A549 (cell line): ENCODE measurements around the gene VLDLR. TPM values are rescaled to one million over a fixed set of nuclear protein-coding genes. Genes with fewer than 3 reads are reported as not detected.

Experiments used
- ATAC-seq, 2 experiments: fragments of 200-7000 bp in 1 of 2; fragments of >200 bp in 1 of 2; cut with Nextera tagmentation in 1 of 2; cut with Tn5 transposase in 1 of 2; 3 replicates each; pipeline versions ENCODE4 v1.8.0 to v1.9.1; 2018 to 2020; ENCODE audit warnings: mild to moderate bottlenecking in 1 of 2, moderate library complexity in 1 of 2
- CTCF ChIA-PET: fragments of 300-600 bp; sonication (Branson Sonifier 250); formaldehyde crosslinking; extraction: SDS; loops from one replicate; lab custom pipeline; 2021; ENCODE audit warnings: antibody characterized with exemption, inconsistent platforms; lab: Yijun Ruan, JAX
- POLR2A ChIA-PET: fragments of 350-600 bp; formaldehyde crosslinking; extraction: SDS; loops from one replicate; lab custom pipeline; 2021; ENCODE audit warnings: antibody characterized with exemption, inconsistent platforms; lab: Yijun Ruan, JAX
- DNase-seq, 2 experiments: peaks; one replicate each; pipeline versions ENCODE4 v3.0.0 to v3.0.0-alpha.2; 2011 to 2016; ENCODE audit warnings: low read depth in 1 of 2, low spot score in 1 of 2
- FAIRE-seq: peaks from 2 replicates; lab custom pipeline; 2011; peaks lifted over from hg19 to GRCh38; lab: Jason Lieb, UNC
- H3K27ac ChIP-seq, 2 experiments: fragments of >200 bp; sonication (Bioruptor Twin); formaldehyde crosslinking; 3 replicates each; pipeline ENCODE4 v1.5.1; 2016 to 2017
- H3K4me1 ChIP-seq: fragments of >200 bp; sonication (Bioruptor Twin); formaldehyde crosslinking; 3 replicates; pipeline ENCODE4 v1.6.1; 2016
- H3K4me2 ChIP-seq: fragments of >200 bp; sonication (Bioruptor Twin); formaldehyde crosslinking; 3 replicates; pipeline ENCODE4 v1.6.1; 2016
- H3K4me3 ChIP-seq: fragments of >200 bp; sonication (Bioruptor Twin); formaldehyde crosslinking; 3 replicates; pipeline ENCODE4 v1.5.1; 2016
- H3K9me3 ChIP-seq: fragments of >200 bp; sonication (Bioruptor Twin); formaldehyde crosslinking; 3 replicates; pipeline ENCODE4 v1.6.1; 2016
- CEBPB ChIP-seq, 2 experiments: fragments of >200 bp in 1 of 2; sonication (Bioruptor Twin) in 1 of 2; formaldehyde crosslinking in 1 of 2; IDR thresholded peaks; 2 replicates each; pipeline ENCODE4 v1.6.1; 2012 to 2016
- FOSL2 ChIP-seq, 2 experiments: fragments of 450-650 bp in 1 of 2; fragments of >200 bp in 1 of 2; sonication (Bioruptor Twin) in 1 of 2; formaldehyde crosslinking; IDR thresholded peaks; 2 replicates each; pipeline versions ENCODE4 v1.5.0 to v1.6.1; 2016 to 2020; ENCODE audit warnings: mild to moderate bottlenecking in 1 of 2, moderate library complexity in 1 of 2
- FOXS1 ChIP-seq: fragments of 250-450 bp; sonication (Bioruptor Pico); IDR thresholded peaks from 2 replicates; pipeline ENCODE4 v1.5.0; 2020; ENCODE audit warnings: mild to moderate bottlenecking, moderate library complexity
- HDAC2 ChIP-seq: fragments of 200-600 bp; sonication (generic); IDR thresholded peaks from 2 replicates; pipeline ENCODE4 v1.6.1; 2016
- NFE2L2 ChIP-seq: fragments of 150-350 bp; conservative IDR thresholded peaks from 2 replicates; pipeline ENCODE4 v1.6.1; 2014; ENCODE audit warnings: low read length
- NPAS2 ChIP-seq: fragments of 250-450 bp; sonication (Bioruptor Pico); IDR thresholded peaks from 2 replicates; pipeline ENCODE4 v1.8.0; 2022; ENCODE audit warnings: mild to moderate bottlenecking, moderate library complexity, borderline replicate concordance
- POLR2A ChIP-seq: IDR thresholded peaks from 2 replicates; pipeline ENCODE4 v1.6.1; 2012; ENCODE audit warnings: mild to moderate bottlenecking, low read length
- RCOR1 ChIP-seq: fragments of 150-350 bp; IDR thresholded peaks from 2 replicates; pipeline ENCODE4 v1.6.1; 2014; ENCODE audit warnings: antibody characterized with exemption, low read length, low read depth
- RFX5 ChIP-seq: fragments of 450-650 bp; IDR thresholded peaks from 2 replicates; pipeline ENCODE4 v1.7.1; 2014; ENCODE audit warnings: antibody characterized with exemption, mild to moderate bottlenecking, moderate library complexity
- RNF2 ChIP-seq: fragments of 200-600 bp; sonication (generic); IDR thresholded peaks from 2 replicates; pipeline ENCODE4 v1.6.1; 2016; ENCODE audit warnings: low read depth, mild to moderate bottlenecking, antibody characterized with exemption, moderate library complexity, borderline replicate concordance
- SMC3 ChIP-seq: fragments of >200 bp; sonication (Bioruptor Twin); formaldehyde crosslinking; IDR thresholded peaks from 3 replicates; pipeline ENCODE4 v1.6.1; 2018; ENCODE audit warnings: inconsistent platforms
- TFCP2L1 ChIP-seq: fragments of 250-450 bp; sonication (Bioruptor Pico); IDR thresholded peaks from 2 replicates; pipeline ENCODE4 v1.5.0; 2021; ENCODE audit warnings: mild to moderate bottlenecking
- TP53 ChIP-seq: fragments of 250-450 bp; sonication (Bioruptor Pico); IDR thresholded peaks from 2 replicates; pipeline ENCODE4 v1.5.0; 2021; ENCODE audit warnings: mild to moderate bottlenecking, moderate library complexity
- ZSCAN20 ChIP-seq: fragments of 250-450 bp; sonication (Bioruptor Pico); IDR thresholded peaks from 2 replicates; pipeline ENCODE4 v1.8.0; 2022; ENCODE audit warnings: mild to moderate bottlenecking, moderate library complexity
- WGBS: methylation state at CpG from one replicate; pipeline ENCODE4 v1.1.6; 2017; ENCODE audit errors: missing lambda C conversion rate; 5-methylcytosine and 5-hydroxymethylcytosine counted together
- polyA minus RNA-seq: library from RNA; depleted of rRNA, polyadenylated mRNA; stranded (reverse); fragments of >200 nt; gene quantifications from 2 replicates; pipeline ENCODE4 v1.2.3, GENCODE V29; 2011; rRNA and poly(A)+ RNA removed
- polyA plus RNA-seq, 4 experiments: library from polyadenylated mRNA; depleted of rRNA in 3 of 4; stranded (reverse); fragments of >200 nt; fragmentation: RNase III in 1 of 4; extraction: RNeasy Plus Mini Kit Qiagen cat#74134 plus additional on column Dnase treatment in 1 of 4; gene quantifications; 2 replicates in 3 of 4; 3 replicates in 1 of 4; pipeline ENCODE4 v1.2.3, GENCODE V29; 2011 to 2017
- TF ChIP-seq, protein P1 (sequence below): IDR thresholded peaks from 2 replicates; pipeline ENCODE4 v1.6.1; 2012
- TF ChIP-seq, protein P2 (sequence below): fragments of >200 bp; sonication (Bioruptor Twin); formaldehyde crosslinking; IDR thresholded peaks from 3 replicates; pipeline ENCODE4 v1.6.1; 2016
- TF ChIP-seq, protein P3 (sequence below): fragments of 250-450 bp; sonication (Bioruptor Pico); IDR thresholded peaks from 2 replicates; pipeline ENCODE4 v1.5.0; 2021; ENCODE audit warnings: mild to moderate bottlenecking, moderate library complexity, borderline replicate concordance

VLDLR gene
- polyA plus RNA-seq (2011; rRNA removed) (49.0 and 55.9 TPM in 2 replicates), polyA plus RNA-seq (2017; fragmentation: RNase III; extraction: RNeasy Plus Mini Kit Qiagen cat#74134 plus additional on column Dnase treatment) (27.9 to 29.9 TPM (median 28.6 TPM) in 3 replicates), polyA minus RNA-seq (47.1 and 50.0 TPM in 2 replicates)
- polyA plus RNA-seq (2012; cell fraction: cytosol; rRNA removed) = 10.7 and 11.5 TPM in 2 replicates
- polyA plus RNA-seq (2012; cell fraction: nucleus; rRNA removed) = 18.0 and 18.5 TPM in 2 replicates

DNA sequence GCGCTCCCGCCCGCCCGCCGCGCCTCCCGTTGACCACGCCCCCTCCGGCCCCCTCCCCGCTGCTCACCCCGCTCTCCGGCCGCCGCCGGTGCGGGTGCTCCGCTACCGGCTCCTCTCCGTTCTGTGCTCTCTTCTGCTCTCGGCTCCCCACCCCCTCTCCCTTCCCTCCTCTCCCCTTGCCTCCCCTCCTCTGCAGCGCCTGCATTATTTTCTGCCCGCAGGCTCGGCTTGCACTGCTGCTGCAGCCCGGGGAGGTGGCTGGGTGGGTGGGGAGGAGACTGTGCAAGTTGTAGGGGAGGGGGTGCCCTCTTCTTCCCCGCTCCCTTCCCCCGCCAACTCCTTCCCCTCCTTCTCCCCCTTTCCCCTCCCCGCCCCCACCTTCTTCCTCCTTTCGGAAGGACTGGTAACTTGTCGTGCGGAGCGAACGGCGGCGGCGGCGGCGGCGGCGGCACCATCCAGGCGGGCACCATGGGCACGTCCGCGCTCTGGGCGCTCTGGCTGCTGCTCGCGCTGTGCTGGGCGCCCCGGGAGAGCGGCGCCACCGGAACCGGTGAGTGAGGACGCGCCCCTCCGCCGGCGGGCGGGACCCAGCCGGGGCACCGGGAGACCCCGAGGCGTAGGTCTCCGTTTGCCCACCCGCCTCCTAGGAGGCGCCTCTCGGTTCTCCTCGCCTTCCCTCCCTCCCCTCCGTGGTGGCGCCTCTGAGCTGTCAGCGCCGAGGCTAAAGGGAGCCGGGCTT, at the start of gene VLDLR:
Gene VLDLR, plus strand, starts transcription at position 66 of the 739 bp plus-strand sequence. Its CDS starts 403 bp downstream, at position 469.
- POLR2A ChIA-PET = interaction anchor here (1.1 kb wide), 1 partner anchor 19 kb away, joined by 3 read pairs; no protein-coding TSS in a partner anchor
- Histone ChIP-seq H3K4me1 (peaks cover 24% of the 10 kb centered on the region), H3K4me3 (peak within 1 kb of the TSS; percentile 90), H3K9me3 (no peaks in the 10 kb centered on the region), H3K4me2 (peak within 1 kb of the TSS; percentile 89), H3K27ac (peak within 1 kb of the TSS; percentile 93)
- DNase-seq (peak; percentile 31 to 38), FAIRE-seq (no peak), ATAC-seq (peak; percentile 51 to 58)
- peak; percentile 5; the same call in 1 of the 2 replicates for TF ChIP-seq POLR2A
- TF ChIP-seq, protein P1, sequence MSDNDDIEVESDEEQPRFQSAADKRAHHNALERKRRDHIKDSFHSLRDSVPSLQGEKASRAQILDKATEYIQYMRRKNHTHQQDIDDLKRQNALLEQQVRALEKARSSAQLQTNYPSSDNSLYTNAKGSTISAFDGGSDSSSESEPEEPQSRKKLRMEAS = peak; percentile 18; the same call in 1 of the 2 replicates
- no peak for TF ChIP-seq RFX5
- 0% methylated on average over 18 of the region's 72 CpGs for WGBS
- CTCF ChIA-PET = interaction anchor here (0.6 to 1.4 kb wide), 3 partner anchors 88 to 1941 kb away, joined by 3 to 4 read pairs (median 3); no protein-coding TSS in a partner anchor

DNA sequence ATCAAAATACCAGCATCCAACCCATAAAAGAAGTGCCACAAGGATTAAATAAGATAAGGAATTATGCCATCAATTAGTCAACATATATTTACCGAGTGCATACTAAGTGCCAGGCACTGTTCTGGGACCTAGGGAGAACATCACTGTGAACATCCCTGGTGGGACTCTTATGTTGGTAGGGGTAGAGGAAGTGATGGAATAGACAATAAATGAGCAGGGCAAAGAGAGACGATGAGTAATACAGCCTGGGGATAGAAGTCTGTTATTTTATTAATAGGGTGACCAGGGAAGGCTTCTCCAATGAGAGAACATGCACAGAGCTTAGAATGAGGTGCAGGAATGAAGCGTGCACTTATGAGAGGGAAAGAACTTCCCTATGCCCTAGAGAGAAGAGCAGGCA, 47.4 kb upstream of the VLDLR start:
- CTCF ChIA-PET = interaction anchor here (1.0 kb wide), 1 partner anchor 9 kb away, joined by 4 read pairs; no protein-coding TSS in a partner anchor
- POLR2A ChIA-PET = no interaction called here
- H3K4me1 ChIP-seq = peaks cover 37% of the 10 kb centered on the region
- FAIRE-seq (no peak), ATAC-seq (peak; percentile 33 to 45; a peak in 3 of 6 replicates), DNase-seq (peak in 1 of 2 experiments; percentile 14)
- no peaks in the 10 kb centered on the region for H3K9me3 ChIP-seq
- TF ChIP-seq RNF2 (no peak), TP53 (CRISPR knock-in tag) (no peak), FOXS1 (no peak)
- no peak overlapping the region for H3K4me3 ChIP-seq
- H3K27ac ChIP-seq = no peak overlapping the region
- H3K4me2 ChIP-seq = peak overlapping the region; percentile 14; the same call in 2 of the 3 replicates
- 39% methylated on average over 3 of the region's 3 CpGs for WGBS

DNA sequence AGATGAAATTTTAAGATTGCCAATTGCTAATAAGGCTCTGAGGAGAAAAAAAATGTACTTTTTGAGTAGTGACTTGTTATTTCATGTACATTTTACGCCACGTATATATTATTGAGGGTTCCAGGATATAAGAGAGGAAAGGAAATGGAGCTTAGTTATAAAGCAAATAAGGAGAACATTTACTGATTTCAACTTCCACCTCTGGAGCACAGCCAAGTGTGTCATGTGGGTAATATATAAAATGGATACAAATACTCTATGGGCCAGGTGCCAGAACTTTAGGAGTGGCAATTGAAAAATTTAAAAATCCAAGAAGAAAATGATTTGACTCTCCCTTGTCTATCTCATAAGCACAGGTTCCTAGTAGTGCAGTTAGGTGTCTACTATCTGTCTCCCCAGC, 45.0 kb upstream of the VLDLR start:
- ATAC-seq (no peak), FAIRE-seq (no peak)
- H3K27ac ChIP-seq = no peak overlapping the region
- POLR2A ChIA-PET = no interaction called here
- no peak overlapping the region for H3K4me3 ChIP-seq
- peaks cover 23% of the 10 kb centered on the region for H3K4me1 ChIP-seq
- WGBS = 66% methylated on average over 2 of the region's 2 CpGs
- no peaks in the 10 kb centered on the region for H3K9me3 ChIP-seq
- TF ChIP-seq NPAS2 (CRISPR knock-in tag) (no peak), FOXS1 (no peak)
- TF ChIP-seq, all 56 proteins: peak for 0
- no peak overlapping the region for H3K4me2 ChIP-seq
- no peak for DNase-seq
- CTCF ChIA-PET = interaction anchor here (1.7 kb wide), 1 partner anchor 18 kb away, joined by 5 read pairs; no protein-coding TSS in a partner anchor

DNA sequence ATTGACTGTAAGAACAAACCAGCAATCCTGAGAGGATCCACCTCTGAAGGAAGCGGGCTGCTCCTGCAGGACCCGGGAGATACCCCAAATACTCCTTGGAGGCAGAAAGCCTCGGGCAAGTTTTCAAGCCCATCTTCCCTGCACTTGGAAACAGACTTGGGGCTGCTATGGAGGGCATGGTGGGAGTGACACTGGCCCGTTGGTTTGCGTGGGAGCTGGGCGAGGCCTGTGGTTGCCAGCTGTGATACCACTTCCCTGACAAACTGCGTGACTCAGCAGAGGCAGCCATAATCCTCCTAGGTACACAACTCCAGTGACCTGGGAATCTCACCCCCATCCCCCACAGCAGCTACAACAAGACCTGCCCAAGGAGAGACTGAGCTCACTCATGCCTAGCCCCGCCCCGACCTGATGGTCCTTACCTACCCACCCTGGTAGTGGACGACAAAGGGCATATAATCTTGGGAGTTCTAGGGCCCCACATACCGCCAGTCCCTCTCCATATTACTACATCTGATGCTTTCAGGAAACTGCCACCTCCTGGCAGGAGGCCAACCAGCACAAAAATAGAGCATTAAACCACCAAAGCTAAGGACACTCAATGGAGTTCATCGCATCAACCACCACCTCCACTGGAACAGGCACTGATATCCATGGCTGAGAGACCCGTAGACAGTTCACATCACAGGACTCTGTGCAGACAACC, 38.1 kb upstream of the VLDLR start:
- Histone ChIP-seq H3K4me3 (no peak overlapping the region), H3K4me2 (no peak overlapping the region), H3K9me3 (no peaks in the 10 kb centered on the region), H3K4me1 (no peaks in the 10 kb centered on the region), H3K27ac (no peak overlapping the region)
- DNase-seq = no peak
- FAIRE-seq = no peak
- POLR2A ChIA-PET = no interaction called here
- no peak for ATAC-seq
- CTCF ChIA-PET = interaction anchor here (1.2 kb wide), 1 partner anchor 10 kb away, joined by 4 read pairs; no protein-coding TSS in a partner anchor
- WGBS = 76% methylated on average over 13 of the region's 13 CpGs
- TF ChIP-seq FOSL2 (IDR thresholded peaks at IDR 0.05) = no peak
- no peak for TF ChIP-seq FOSL2 (CRISPR knock-in tag; IDR thresholded peaks at IDR 0.05)
- TF ChIP-seq HDAC2 = no peak
- TF ChIP-seq RCOR1 = no peak
- no peak for TF ChIP-seq SMC3
- TF ChIP-seq TFCP2L1 (CRISPR knock-in tag) = no peak
- no peak for TF ChIP-seq TP53 (CRISPR knock-in tag)
- TF ChIP-seq ZSCAN20 (CRISPR knock-in tag) = no peak
- no peak for TF ChIP-seq POLR2A
- TF ChIP-seq, protein P2, sequence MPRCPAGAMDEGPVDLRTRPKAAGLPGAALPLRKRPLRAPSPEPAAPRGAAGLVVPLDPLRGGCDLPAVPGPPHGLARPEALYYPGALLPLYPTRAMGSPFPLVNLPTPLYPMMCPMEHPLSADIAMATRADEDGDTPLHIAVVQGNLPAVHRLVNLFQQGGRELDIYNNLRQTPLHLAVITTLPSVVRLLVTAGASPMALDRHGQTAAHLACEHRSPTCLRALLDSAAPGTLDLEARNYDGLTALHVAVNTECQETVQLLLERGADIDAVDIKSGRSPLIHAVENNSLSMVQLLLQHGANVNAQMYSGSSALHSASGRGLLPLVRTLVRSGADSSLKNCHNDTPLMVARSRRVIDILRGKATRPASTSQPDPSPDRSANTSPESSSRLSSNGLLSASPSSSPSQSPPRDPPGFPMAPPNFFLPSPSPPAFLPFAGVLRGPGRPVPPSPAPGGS = no peak
- no peak for TF ChIP-seq CEBPB (IDR thresholded peaks at IDR 0.05)
- TF ChIP-seq NFE2L2 = no peak
- TF ChIP-seq, protein P3, sequence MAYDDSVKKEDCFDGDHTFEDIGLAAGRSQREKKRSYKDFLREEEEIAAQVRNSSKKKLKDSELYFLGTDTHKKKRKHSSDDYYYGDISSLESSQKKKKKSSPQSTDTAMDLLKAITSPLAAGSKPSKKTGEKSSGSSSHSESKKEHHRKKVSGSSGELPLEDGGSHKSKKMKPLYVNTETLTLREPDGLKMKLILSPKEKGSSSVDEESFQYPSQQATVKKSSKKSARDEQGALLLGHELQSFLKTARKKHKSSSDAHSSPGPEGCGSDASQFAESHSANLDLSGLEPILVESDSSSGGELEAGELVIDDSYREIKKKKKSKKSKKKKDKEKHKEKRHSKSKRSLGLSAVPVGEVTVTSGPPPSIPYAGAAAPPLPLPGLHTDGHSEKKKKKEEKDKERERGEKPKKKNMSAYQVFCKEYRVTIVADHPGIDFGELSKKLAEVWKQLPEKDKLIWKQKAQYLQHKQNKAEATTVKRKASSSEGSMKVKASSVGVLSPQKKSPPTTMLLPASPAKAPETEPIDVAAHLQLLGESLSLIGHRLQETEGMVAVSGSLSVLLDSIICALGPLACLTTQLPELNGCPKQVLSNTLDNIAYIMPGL (CRISPR knock-in tag) = no peak
